GM21360 (cell line): Measurements from ENCODE around the gene URI1.
A peak's percentile ranks its signal among the peaks of the same experiment; 100 is the strongest.
"Not testable (repeated sequence)": the region's sequence is repeated elsewhere in the genome, so short reads cannot be mapped to it uniquely, and the experiment has no call there.

ENCODE experiments used
- ATAC-seq: cut with Tn5 transposase; IDR thresholded peaks from one replicate; pipeline ENCODE4 v1.9.1; 2021; ENCODE audit warnings: mild to moderate bottlenecking, moderate library complexity; ENCODE audit not compliant: unreplicated experiment

The URI1 gene, protein sequence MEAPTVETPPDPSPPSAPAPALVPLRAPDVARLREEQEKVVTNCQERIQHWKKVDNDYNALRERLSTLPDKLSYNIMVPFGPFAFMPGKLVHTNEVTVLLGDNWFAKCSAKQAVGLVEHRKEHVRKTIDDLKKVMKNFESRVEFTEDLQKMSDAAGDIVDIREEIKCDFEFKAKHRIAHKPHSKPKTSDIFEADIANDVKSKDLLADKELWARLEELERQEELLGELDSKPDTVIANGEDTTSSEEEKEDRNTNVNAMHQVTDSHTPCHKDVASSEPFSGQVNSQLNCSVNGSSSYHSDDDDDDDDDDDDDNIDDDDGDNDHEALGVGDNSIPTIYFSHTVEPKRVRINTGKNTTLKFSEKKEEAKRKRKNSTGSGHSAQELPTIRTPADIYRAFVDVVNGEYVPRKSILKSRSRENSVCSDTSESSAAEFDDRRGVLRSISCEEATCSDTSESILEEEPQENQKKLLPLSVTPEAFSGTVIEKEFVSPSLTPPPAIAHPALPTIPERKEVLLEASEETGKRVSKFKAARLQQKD

DNA sequence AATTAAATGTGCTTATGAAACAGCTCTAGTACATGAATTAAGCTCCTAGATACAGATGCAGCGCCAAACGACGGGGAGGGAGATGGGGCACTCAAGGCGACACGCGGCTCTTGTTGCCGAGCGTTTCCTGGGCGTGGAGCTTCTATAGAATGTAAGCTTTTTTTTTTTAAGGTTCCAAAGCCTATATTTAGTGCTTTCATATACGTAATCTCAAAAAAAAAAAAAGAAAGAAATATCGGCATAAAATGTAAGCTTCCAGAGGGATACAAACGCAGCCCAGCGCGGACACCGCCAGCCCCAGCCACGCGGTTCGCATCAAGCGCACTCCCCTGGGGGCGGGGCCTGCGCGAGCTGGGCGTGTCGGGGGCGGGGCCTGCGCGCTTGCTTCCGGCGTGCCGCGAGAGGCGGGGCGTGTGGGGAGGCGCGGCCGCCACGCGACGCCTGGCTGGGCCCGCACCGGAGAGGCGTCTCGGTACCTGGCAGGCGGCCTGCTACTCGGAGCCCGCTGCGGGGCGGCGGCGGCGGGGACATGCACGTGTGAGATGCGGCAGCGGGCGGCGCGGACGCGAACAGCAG is at the start of gene URI1:
Gene URI1, plus strand, starts transcription at position 412 of the 576 bp plus-strand sequence. CDS start 309 bp downstream, outside the sequence.
- ATAC-seq, result peak; percentile 74

DNA sequence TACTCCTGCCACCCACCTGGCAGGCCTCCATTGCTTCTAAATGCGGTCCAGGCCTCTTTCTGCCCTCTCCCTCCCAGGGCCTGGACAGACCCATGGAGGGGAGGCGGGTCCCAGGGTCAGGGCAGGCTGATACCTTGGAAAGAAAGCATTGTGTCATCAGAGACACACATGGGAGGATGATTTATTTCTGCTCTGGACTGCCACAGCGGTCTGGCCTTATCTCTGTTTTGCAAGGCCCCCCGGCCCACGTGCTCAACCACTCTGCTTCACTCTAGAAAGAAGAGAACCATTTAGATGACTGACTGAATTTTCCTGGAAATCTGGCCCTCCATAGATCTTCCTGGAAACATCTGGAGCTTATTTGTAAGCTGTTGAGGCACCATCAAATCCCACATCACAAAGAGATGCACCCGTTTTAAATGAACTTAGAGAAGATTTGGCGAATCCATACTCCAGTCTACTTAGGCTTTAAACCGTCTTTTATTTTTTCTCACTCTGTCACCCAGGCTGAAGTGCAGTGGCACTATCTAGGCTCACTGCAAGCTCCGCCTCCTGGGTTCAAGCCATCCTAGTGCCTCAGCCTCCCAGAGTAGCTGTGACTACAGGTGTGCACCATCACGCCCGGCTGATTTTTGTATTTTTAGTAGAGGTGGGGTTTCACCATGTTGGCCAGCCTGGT is 48.3 kb upstream of the URI1 start:
- ATAC-seq, result no peak

DNA sequence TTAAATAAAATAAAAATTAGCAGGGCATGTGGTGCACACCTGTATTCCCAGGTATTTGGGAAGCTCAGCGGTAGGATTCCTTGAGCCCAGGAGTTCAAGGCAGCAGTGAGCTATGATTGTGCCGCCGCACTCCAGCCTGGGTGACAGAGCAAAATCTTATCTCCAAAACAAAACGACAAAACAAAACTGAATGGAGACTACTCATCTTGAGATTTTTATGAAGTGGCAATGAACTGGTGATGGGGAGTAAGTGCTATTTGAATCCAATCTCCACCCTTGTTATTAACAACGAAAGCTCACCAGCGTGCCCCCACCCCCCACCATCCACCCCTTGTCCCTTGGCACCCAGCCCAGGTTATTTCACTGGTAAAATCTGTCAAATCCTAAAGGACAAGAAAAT is 45.2 kb upstream of the URI1 start:
- no peak for ATAC-seq

DNA sequence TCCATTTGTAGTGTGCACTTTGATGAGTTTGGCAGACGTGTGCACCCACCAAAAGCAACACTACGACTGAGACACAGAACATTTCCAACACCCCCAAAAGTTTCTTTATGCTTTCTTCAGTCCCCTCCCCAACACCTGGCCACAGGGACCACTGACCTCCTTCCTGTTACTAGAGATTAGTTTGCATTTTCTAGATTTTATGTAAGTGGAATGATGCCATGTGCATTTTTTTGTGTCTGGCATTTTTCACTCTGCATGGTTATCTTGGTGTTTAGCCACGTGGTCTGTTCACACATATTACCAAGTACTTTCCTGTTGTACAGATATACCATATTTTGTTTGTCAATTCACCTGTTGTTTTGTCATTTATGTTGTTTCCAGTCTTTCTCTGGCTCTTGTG is 44.6 kb upstream of the URI1 start:
- no peak for ATAC-seq

DNA sequence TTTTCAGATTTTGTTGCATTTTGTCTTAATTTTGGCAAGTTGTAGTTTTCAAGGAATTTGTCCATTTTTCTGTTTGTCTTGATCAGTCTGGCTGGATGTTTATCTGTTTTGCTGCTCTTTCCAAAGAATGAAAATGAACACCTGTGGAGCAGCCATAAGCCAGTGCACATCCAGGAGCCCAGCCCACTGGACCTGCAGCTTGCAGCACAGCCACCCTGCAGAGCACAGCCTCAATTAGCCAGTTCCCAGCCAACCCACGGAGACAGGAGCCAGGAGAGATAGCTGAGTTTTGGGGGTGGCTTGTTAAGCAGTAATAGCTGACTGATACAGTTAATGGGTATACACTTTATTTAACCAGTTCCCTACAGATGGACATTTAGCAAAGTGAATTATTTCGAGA is 38.0 kb upstream of the URI1 start:
- ATAC-seq, result no peak

DNA sequence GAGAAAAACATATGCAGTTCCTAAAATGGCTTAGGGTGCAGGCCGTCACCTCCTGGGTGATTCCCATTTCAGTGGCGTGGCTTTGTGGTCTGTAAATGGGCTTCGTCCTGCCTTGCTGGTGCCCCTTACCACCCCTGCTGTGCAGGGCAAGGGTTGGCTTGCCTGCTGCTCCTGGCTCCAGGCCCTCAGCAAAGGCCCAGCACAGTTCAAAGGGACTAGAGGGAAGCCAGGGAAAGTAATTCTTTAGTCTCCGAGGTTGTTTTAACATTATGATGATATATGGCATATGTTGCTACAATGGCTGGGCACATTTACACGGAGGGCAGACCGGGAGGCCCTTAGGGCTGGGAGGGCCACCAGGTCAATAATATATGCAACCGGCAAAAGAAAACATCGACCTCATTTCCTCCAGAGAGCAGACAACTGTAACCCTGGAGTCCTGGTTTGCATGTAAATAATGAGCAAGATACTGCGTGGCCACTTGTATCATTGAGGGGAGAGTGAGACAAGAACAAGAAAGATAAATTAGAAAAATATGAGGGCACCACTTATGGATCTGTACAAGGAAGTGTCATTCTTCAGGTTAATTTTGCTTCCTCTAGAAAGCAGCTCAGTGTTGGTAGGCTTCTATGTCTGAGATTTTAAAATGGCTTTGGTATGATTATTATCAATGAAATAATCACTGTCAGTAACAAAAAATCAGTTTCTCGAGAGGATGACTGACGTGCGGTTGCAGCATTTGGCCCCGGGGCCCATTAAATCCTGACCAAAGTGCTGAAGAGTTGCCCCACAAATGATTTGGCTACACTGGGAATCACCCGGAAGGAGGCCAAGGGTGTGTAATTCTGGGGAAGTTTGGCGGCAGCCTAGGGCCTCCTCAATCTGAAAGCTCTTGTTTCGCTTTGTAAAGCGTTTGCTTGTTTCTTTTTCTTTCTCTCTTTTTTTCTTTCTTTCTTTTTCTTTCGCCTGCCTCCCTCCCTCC is 32.8 kb upstream of the URI1 start:
- ATAC-seq, result no peak

DNA sequence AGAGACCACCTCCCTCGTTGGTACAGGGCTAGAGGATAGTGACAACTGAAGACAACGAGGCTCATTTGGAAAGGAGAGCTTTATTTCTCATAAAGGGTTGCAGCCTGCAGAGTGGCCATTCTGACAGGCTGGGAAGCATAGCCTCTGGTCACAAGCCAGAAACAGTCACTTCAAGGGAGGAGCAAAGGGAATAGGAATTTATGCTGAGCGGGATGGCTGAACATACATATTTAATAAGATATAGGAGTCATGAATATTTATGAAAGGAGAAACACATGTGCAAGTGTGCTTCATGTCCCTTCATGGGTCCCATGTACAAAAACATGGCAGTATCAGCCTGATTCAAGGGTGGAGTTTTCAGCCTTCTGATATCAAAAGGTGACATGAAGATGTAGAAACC is 27.1 kb upstream of the URI1 start:
- ATAC-seq, result no peak

DNA sequence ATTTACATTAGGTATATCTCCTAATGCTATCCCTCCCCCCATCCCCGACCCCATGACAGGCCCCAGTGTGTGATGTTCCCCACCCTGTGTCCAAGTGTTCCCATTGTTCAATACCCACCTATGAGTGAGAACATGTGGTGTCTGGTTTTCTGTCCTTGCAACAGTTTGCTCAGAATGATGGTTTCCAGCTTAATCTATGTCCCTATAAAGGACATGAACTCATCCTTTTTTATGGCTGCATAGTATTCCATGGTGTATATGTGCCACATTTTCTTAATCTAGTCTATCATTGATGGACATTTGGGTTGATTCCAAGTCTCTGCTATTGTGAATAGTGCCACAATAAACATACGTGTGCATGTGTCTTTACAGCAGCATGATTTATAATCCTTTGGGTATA is 26.2 kb upstream of the URI1 start:
- ATAC-seq, result not testable (repeated sequence)

DNA sequence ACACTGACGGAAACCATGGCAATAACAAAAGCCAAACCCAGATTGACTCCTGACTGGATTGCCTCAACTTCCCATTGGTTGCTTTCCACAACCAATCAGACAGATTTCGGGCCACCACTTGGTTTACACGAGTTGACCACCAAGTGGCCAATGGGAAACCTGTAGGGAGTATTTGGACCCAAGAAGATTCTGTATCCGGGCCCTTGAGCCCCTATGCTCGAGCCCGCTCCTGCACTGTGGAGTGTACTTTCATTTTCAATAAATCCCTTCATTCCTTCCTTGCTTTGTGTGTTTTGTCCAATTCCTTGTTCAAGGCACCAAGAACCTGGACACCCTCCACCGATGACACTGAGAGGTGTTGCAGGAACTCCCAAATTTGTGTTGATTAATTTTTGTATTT is 24.1 kb upstream of the URI1 start:
- ATAC-seq, result no peak

DNA sequence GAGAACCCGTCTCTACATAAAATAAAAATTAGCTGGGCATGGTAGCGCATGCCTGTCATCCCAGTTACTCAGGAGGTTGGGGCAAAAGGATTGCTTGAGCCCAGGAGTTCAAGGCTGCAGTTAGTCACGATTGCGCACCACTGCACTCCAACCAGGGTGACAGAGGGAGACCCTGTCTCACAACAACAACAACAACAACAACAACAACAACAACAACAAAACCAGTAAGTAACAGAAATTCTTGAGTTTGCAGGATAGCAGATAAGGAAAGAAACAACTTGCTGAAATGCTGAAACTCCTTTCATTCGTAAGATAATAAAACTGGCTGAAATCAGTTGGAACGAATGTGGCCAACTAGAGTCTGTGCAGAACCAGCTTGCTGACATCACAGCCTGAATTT is 23.1 kb upstream of the URI1 start:
- no peak for ATAC-seq

DNA sequence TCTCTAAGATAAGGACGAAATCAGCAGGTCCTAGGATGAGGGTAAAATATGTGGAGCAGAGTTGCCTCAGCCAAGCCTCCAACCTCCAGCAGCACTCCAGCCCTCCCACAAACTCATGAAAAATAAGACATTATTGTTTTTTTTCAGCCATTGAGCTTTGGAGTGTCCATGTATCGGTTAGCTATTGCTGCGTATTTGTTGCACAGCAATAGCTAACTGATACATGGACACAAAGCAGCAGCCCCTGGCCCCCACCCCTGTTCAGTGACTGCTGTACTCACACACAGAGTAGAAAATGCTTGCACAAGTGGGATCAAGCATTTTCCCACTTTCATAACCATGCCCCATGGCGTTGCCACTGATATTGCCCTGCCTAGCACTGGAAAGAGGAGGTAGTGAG is 19.1 kb upstream of the URI1 start:
- ATAC-seq, result no peak

DNA sequence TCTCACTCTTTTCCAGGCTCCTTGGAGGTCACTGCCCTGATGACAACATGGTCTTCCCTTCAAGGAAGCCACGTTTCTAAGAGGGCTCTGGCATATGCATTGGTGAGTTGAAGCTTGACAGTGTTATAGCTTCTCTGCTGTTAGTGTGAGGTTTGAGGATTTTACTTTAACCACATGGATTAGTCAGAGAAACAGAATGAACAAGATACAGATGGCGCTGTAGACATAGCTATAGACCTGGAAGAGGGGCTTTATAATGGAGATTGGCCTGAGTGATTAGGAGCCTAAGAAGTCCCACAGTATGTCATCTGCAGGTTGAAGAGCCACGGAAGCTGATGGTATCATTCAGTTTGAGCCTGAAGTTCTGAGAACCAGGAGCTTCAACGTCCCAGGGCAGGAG is 18.4 kb upstream of the URI1 start:
- no peak for ATAC-seq

DNA sequence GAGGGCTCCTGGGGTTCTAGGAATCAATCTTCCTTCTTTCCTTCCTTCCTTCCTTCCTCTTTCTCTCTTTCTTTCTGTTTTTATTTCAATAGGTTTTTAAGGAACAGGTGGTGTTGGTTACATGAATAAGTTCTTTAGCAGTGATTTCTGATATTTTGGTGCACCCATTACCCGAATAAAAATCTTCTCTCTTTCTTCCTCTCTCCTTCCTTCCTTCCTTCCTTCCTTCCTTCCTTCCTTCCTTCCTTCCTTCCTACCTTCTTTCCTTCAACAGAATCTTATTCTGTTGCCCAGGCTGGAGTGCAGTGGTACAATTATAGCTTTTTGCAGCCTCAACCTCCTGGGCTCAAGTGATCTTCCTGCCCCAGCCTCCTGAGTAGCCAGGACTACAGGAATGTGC is 16.0 kb upstream of the URI1 start:
- ATAC-seq, result no peak

DNA sequence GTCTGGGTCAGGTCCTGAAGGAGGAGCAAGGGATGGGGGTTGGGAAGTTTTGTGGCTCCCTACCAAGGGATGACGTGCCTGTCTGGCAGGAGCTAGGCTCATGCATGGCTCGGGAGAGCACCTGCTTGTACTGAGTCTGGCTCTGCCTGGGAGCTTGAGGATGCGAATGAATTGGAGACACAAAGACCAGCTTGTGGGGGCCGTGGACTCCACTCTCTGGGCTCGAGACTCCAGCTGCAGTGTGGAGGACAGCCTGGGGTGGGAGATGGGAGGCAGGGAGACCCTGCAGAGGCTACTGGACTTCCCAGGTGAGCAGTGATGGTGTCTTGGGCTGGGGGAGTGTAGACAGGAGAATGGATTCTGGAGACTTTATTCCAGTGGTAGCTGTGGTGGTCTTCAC is 15.2 kb upstream of the URI1 start:
- no peak for ATAC-seq

DNA sequence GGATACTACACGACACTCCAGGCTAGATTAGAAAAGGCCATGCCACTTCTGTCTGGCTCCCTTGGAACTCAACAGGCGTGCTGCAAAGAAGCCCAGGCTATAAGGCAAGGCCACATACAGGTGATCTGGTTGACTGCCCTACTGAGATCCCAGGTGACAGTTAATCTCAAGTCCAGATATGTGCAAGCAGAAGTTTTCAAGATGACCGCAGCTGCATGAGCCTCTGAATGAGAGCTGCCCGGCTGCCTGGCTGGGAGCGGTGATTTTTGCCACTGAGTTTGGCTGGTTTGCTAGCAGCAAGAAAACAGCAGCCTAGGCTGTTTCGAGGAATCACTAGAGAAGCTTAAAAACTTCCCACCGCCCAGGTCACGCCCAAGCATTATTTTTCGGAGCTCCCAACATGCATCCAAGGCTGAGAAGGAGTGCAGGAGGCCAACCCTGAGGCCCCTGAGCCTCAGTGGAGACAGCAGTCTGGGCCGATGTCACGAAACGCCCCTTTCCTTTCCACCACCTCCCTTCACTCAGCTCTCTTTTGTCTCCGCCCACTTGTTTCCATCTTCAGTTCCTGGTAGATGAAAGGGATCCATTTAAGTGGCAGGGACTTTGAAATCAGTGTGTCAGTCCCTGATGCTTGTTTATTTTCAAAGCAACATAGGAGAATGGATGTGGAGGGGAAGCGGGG is 14.0 kb upstream of the URI1 start:
- peak; percentile 59 for ATAC-seq

DNA sequence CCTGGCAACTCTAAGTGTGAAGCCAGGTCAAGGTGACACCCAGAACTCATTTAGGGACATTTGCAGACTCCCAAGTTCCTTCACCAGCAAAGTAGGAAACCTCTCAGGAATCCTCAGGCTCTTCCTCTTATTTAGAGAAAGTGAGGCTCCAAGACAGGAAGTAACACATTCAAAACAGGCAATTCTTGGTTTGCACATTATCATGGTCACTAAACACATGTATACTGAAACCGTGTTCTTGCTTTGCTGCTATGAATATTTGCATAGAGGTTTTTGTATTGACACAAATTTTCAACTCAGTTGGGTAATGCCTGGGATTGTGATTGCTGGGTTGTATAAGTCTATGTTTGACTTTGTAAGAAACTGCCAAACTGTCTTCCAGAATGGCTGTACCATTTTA is 13.2 kb upstream of the URI1 start:
- no peak for ATAC-seq

DNA sequence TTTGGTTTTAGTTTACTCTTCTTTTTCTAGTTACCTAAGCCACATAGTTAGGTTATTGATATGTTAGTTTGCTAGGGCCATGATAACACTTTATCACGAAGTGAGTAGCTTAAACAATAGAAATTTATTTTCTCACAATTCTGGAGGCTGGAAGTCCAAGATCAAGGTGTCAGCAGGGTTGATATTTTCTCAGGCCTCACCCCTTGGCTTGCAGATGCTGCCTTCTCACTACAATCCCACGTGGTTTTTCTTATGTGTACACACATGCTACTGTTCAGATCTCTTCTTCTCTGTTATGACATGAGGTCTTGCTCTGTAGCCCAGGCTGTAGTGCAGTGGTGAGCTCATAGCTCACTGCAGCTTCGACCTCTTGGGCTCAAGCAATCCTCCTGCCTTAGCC is 7.8 kb upstream of the URI1 start:
- no peak for ATAC-seq

DNA sequence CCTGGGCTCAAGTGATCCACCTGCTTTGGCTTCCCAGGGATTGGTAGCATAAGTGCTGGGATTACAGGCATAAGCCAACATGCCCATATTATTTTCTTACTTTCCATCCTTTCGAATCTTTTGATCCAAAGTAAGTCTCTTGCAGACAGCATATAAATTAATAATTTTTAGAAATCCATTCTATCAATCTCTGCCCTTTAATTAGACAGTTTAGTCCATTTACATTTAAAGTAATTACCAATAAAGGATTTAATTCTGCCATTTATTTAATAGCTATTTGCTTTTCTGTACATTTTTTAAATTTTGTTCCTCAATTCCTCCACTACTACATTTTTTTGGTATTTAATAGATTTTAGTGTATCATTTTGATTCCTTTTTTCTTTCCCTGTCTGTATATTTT is 7.3 kb upstream of the URI1 start:
- ATAC-seq, result no peak

DNA sequence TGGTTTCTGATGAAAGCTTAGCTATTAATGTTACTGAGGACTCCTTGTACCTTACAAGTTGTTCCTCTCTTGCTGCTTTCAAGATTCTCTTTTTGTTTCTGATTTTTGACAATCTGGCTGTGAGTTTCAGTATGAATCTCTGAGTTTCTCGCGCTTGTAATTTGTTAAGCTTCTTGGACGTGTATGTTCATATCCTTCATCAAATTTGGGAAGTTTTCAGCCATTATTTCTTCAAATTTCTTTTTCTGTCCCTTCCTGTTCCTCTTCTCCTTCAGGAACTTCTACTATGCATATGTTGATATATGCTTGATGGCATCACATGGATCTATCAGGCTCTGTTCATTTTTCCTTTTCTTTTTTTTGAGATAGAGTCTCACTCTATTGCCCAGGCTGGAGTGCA is 5.6 kb upstream of the URI1 start:
- ATAC-seq, result no peak

DNA sequence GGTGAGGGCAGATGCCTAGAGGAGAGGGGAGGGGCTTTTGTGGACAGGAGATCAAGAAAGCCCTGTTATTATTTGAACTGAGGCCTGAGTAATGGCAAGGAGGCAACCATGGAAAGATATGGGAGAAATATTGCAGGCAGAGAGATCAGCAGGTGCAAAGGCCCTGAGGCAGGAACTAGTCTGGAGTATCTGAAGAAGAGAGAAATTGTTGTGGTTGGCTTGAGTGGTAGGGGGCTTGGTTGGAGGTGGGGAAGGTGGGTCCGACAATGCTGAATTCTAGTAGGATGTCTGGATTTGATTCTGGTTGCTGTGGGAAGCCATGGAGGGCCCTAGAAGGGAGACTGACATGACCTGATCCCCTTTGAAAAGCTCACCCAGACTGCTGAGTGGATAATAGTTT is 2.4 kb upstream of the URI1 start:
- ATAC-seq, result no peak
